ENCODE data around the gene GJA3.

DNA sequence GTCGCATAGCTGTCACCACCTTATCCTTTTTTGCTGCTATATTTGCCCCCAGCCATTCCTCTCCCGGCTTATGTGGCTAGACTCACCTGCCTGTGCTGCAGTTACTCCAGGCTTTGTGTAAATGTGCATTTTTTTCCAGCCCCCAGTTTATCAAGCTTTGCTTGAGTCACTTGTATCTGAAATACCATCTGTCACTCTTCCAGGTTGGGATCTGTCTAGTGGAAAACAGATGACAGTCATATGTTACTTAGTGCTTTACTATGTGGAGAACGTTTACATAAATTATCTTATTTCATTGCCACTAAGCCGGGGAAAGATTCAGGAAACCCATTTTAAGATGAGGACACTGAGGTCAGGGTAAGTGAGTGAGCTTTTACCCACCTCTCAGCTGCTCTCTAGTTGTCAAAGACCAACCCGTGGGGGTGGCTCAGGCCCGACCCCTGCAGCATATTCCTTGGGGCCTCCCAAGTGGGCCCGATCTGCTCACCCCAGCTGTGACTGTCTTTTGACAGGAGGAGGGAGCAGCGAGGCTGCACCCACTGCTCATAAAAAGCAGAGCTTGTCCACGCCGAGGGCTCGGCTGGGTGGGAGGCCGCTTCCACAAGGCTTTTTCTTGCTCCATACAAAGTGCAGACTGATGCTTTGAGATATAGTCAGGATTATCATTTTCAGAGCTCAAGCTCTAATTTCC is 24.7 kb upstream of the GJA3 start:
- no peak for TF ChIP-seq EZH2 (IDR thresholded peaks at IDR 0.05; ENCODE audit: insufficient read depth, low read length)
- TF ChIP-seq, protein P1, sequence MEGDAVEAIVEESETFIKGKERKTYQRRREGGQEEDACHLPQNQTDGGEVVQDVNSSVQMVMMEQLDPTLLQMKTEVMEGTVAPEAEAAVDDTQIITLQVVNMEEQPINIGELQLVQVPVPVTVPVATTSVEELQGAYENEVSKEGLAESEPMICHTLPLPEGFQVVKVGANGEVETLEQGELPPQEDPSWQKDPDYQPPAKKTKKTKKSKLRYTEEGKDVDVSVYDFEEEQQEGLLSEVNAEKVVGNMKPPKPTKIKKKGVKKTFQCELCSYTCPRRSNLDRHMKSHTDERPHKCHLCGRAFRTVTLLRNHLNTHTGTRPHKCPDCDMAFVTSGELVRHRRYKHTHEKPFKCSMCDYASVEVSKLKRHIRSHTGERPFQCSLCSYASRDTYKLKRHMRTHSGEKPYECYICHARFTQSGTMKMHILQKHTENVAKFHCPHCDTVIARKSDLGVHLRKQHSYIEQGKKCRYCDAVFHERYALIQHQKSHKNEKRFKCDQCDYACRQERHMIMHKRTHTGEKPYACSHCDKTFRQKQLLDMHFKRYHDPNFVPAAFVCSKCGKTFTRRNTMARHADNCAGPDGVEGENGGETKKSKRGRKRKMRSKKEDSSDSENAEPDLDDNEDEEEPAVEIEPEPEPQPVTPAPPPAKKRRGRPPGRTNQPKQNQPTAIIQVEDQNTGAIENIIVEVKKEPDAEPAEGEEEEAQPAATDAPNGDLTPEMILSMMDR (IDR thresholded peaks at IDR 0.05; ENCODE audit: insufficient read depth, low read depth, low read length) = no peak

Measured in astrocyte (in vitro differentiated cells and primary cell).